Iris pigment epithelial cell (primary cell): Measurements from ENCODE around the gene DTD1.

ENCODE experiments used
- DNase-seq: peaks from one replicate; pipeline ENCODE4 v3.0.0-alpha.2; 2011; ENCODE audit warnings: low read depth

DTD1 gene

GRCh38 chr20:18615020-18615650, 27.3 kb downstream of the DTD1 start:
- DNase-seq, result no peak

GRCh38 chr20:18621004-18621403, 33.1 kb downstream of the DTD1 start:
- DNase-seq, result no peak

GRCh38 chr20:18623156-18623910, 35.5 kb downstream of the DTD1 start:
- DNase-seq, result no peak

- DNase-seq, result no peak
Observed at GRCh38 chr20:18624948-18625347, 37.1 kb downstream of the DTD1 start.

GRCh38 chr20:18625907-18626655, 38.2 kb downstream of the DTD1 start:
- DNase-seq, result no peak

- no peak for DNase-seq
Observed at GRCh38 chr20:18628330-18628920, 40.6 kb downstream of the DTD1 start.

- DNase-seq, result peak; percentile 66
Observed at GRCh38 chr20:18632196-18632789, 44.4 kb downstream of the DTD1 start.

GRCh38 chr20:18633411-18633810, 45.6 kb downstream of the DTD1 start:
- no peak for DNase-seq

GRCh38 chr20:18634501-18634900, 46.6 kb downstream of the DTD1 start:
- no peak for DNase-seq

GRCh38 chr20:18635380-18635779, 47.5 kb downstream of the DTD1 start:
- no peak for DNase-seq

- DNase-seq, result no peak
Observed at GRCh38 chr20:18637224-18637623, 49.4 kb downstream of the DTD1 start.

- peak; percentile 21 for DNase-seq
Observed at GRCh38 chr20:18638768-18639167, 50.9 kb downstream of the DTD1 start.

- no peak for DNase-seq
Observed at GRCh38 chr20:18639501-18639979, 51.7 kb downstream of the DTD1 start.

- DNase-seq, result no peak
Observed at GRCh38 chr20:18645196-18645745, 57.4 kb downstream of the DTD1 start.

GRCh38 chr20:18645851-18646250, 58.0 kb downstream of the DTD1 start:
- peak; percentile 12 for DNase-seq

- no peak for DNase-seq
Observed at GRCh38 chr20:18647777-18648176, 59.9 kb downstream of the DTD1 start.

GRCh38 chr20:18650224-18650623, 62.4 kb downstream of the DTD1 start:
- no peak for DNase-seq

- no peak for DNase-seq
Observed at GRCh38 chr20:18653736-18654447, 66.0 kb downstream of the DTD1 start.

GRCh38 chr20:18654448-18654773, 66.6 kb downstream of the DTD1 start:
- no peak for DNase-seq

- peak; percentile 79 for DNase-seq
Observed at GRCh38 chr20:18657575-18657974, 69.7 kb downstream of the DTD1 start.
